NK-92 (cell line): Measurements from ENCODE around the gene TEN1.
"Not testable (repeated sequence)": the region's sequence is repeated elsewhere in the genome, so short reads cannot be mapped to it uniquely, and the experiment has no call there.

Source experiments
- DNase-seq: peaks from one replicate; lab custom pipeline; 2025; ENCODE audit not compliant: unreplicated experiment; lab: John Stamatoyannopoulos, UW

The TEN1 gene

GRCh38 chr17:76024353-76024752, 45.3 kb downstream of the TEN1 start:
- DNase-seq, result no peak

GRCh38 chr17:76025294-76025693, 46.3 kb downstream of the TEN1 start:
- no peak for DNase-seq

- no peak for DNase-seq
Observed at GRCh38 chr17:76026714-76027158, 47.7 kb downstream of the TEN1 start.

- no peak for DNase-seq
Observed at GRCh38 chr17:76027159-76027839, 48.3 kb downstream of the TEN1 start, which contains the start of gene EVPL. Gene EVPL (minus strand): TSS chr17:76027306. CDS start chr17:76027198, 108 bp downstream.

- DNase-seq, result no peak
Observed at GRCh38 chr17:76032073-76032779, 53.2 kb downstream of the TEN1 start.

- no peak for DNase-seq
Observed at GRCh38 chr17:76032780-76033108, 53.7 kb downstream of the TEN1 start.

- DNase-seq, result no peak
Observed at GRCh38 chr17:76033139-76033538, 54.1 kb downstream of the TEN1 start.

GRCh38 chr17:76034428-76035350, 55.6 kb downstream of the TEN1 start:
- DNase-seq, result no peak

- no peak for DNase-seq
Observed at GRCh38 chr17:76036497-76037261, 57.6 kb downstream of the TEN1 start.

GRCh38 chr17:76038050-76038449, 59.0 kb downstream of the TEN1 start:
- no peak for DNase-seq

- DNase-seq, result no peak
Observed at GRCh38 chr17:76039121-76039520, 60.1 kb downstream of the TEN1 start.

GRCh38 chr17:76040376-76040775, 61.3 kb downstream of the TEN1 start:
- no peak for DNase-seq

GRCh38 chr17:76042868-76043267, 63.8 kb downstream of the TEN1 start:
- DNase-seq, result not testable (repeated sequence)

GRCh38 chr17:76044475-76045007, 65.5 kb downstream of the TEN1 start:
- DNase-seq, result not testable (repeated sequence)

GRCh38 chr17:76046064-76046463, 67.0 kb downstream of the TEN1 start:
- no peak for DNase-seq

GRCh38 chr17:76048025-76048605, 69.1 kb downstream of the TEN1 start:
- DNase-seq, result no peak

- no peak for DNase-seq
Observed at GRCh38 chr17:76048711-76049110, 69.7 kb downstream of the TEN1 start.

GRCh38 chr17:76049239-76049638, 70.2 kb downstream of the TEN1 start:
- no peak for DNase-seq

GRCh38 chr17:76049836-76050537, 70.9 kb downstream of the TEN1 start:
- DNase-seq, result no peak
